ENCODE data around the gene ID1. TPM values are rescaled to one million over a fixed set of nuclear protein-coding genes. Genes with fewer than 3 reads are reported as not detected.

Gene ID1
- total RNA-seq, 1 donor from 2014 or later = 92.0 TPM

DNA sequence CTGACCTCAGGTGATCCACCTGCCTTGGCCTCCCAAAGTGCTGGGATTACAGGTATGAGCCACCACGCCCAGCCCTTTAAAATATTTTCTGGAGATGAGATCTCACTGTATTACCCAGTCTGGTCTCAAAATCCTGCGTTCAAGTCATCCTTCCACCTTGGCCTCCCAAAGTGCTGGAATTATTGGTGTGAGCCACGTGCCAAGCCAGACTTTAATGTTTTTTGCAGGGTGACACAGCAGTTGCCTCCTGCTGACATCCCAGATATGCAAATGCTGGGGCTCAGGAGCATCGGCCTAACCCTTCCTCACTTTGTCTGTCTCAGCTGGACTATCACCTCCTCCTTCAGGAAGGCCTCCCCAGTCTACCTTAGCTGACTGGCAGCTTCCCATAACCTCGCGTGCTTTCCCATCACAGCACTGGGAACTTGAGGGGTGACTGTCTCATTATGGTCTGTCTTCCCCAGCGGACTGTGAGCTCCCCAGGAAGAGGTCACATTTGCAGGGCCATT is 14.3 kb upstream of the ID1 start:
- DNase-seq = no peak
- Mint-ChIP-seq H3K4me1 (ENCODE audit: low read depth, unreplicated experiment) (peaks cover 44% of the 10 kb centered on the region), H3K4me3 (ENCODE audit: unreplicated experiment) (no peak overlapping the region), H3K36me3 (ENCODE audit: unreplicated experiment) (no peaks in the 10 kb centered on the region), H3K27me3 (ENCODE audit: unreplicated experiment) (peaks cover 33% of the 10 kb centered on the region), H3K27ac (ENCODE audit: unreplicated experiment) (peak overlapping the region; percentile 7), H3K9me3 (ENCODE audit: unreplicated experiment) (peaks cover 37% of the 10 kb centered on the region)
- TF ChIP-seq, protein P1, sequence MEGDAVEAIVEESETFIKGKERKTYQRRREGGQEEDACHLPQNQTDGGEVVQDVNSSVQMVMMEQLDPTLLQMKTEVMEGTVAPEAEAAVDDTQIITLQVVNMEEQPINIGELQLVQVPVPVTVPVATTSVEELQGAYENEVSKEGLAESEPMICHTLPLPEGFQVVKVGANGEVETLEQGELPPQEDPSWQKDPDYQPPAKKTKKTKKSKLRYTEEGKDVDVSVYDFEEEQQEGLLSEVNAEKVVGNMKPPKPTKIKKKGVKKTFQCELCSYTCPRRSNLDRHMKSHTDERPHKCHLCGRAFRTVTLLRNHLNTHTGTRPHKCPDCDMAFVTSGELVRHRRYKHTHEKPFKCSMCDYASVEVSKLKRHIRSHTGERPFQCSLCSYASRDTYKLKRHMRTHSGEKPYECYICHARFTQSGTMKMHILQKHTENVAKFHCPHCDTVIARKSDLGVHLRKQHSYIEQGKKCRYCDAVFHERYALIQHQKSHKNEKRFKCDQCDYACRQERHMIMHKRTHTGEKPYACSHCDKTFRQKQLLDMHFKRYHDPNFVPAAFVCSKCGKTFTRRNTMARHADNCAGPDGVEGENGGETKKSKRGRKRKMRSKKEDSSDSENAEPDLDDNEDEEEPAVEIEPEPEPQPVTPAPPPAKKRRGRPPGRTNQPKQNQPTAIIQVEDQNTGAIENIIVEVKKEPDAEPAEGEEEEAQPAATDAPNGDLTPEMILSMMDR (IDR thresholded peaks at IDR 0.05; ENCODE audit: partially characterized antibody, unreplicated experiment) = no peak

DNA sequence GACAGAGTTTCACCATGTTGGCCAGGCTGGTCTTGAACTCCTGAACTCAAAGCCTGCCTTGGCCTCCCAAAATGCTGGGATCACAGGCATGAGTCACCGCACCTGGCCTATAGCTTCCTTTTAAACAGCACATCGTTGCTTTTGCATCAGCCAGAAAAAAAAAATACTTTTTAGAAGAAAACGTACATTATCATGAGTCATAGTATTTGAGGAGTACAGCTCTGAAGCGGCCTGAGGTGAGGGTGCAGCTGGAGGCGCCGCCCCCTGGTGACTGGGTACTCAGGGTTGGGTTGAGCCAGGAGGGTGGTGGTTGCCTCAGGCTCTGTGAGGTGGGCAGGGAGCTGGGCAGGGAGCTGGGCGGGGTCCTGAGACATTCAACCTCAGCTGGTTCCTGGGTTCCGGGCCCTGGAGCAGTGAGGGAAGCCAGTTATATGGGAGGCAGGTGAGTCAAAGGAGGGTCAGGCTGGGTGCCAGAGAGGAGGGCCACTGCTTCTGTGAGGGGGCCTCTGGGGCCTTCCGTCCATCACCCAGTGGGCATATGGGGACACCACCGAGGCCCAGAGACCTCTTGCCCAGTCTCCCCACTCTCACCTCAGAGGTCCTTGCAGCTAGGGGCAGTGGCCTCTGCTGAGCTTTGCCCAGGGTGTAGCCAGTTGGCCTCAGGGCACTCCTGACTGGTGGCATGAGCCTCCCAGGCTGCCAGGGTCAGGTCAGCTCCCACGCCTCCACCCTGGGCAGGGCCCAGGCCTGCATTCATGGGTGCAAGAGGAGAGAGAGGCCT is 11.7 kb upstream of the ID1 start:
- peaks cover 20% of the 10 kb centered on the region for H3K27me3 Mint-ChIP-seq (ENCODE audit: unreplicated experiment)
- peaks cover 25% of the 10 kb centered on the region for H3K9me3 Mint-ChIP-seq (ENCODE audit: unreplicated experiment)
- no peak for DNase-seq
- no peaks in the 10 kb centered on the region for H3K36me3 Mint-ChIP-seq (ENCODE audit: unreplicated experiment)
- TF ChIP-seq, protein P1 (IDR thresholded peaks at IDR 0.05; ENCODE audit: partially characterized antibody, unreplicated experiment) = peak; percentile 1
- H3K27ac Mint-ChIP-seq (ENCODE audit: unreplicated experiment) = peak overlapping the region; percentile 49
- H3K4me1 Mint-ChIP-seq (ENCODE audit: low read depth, unreplicated experiment) = peaks cover 36% of the 10 kb centered on the region
- no peak overlapping the region for H3K4me3 Mint-ChIP-seq (ENCODE audit: unreplicated experiment)

DNA sequence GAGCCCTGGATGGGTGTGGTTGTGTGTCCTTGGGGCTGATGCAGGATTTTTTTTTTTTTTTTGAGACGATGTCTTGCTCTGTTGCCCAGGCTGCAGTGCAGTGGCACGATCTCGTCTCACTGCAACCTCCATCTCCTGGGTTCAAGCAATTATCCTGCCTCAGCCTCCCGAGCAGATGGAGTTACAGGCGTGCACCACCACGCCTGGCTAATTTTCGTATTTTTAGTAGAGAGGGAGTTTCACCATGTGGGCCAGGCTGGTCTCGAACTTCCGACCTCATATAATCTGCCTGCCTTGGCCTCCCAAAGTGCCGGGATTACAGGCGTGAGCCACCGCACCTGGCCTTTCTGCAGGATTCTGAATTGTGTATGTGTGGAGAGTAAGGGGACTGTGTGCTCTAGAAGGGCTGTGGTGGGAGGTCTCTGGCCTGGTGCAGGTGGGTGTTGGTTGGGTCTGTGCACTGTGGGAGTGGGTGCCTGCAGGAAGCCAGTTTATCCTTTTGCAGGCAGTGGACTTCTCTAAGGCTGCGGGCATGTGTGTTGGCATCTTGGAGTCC is 11.0 kb upstream of the ID1 start:
- no peak for DNase-seq
- no peak overlapping the region for H3K27ac Mint-ChIP-seq (ENCODE audit: unreplicated experiment)
- H3K36me3 Mint-ChIP-seq (ENCODE audit: unreplicated experiment) = no peaks in the 10 kb centered on the region
- no peak overlapping the region for H3K4me3 Mint-ChIP-seq (ENCODE audit: unreplicated experiment)
- H3K27me3 Mint-ChIP-seq (ENCODE audit: unreplicated experiment) = peaks cover 14% of the 10 kb centered on the region
- peaks cover 29% of the 10 kb centered on the region for H3K4me1 Mint-ChIP-seq (ENCODE audit: low read depth, unreplicated experiment)
- H3K9me3 Mint-ChIP-seq (ENCODE audit: unreplicated experiment) = peaks cover 20% of the 10 kb centered on the region
- TF ChIP-seq, protein P1 (IDR thresholded peaks at IDR 0.05; ENCODE audit: partially characterized antibody, unreplicated experiment) = no peak

DNA sequence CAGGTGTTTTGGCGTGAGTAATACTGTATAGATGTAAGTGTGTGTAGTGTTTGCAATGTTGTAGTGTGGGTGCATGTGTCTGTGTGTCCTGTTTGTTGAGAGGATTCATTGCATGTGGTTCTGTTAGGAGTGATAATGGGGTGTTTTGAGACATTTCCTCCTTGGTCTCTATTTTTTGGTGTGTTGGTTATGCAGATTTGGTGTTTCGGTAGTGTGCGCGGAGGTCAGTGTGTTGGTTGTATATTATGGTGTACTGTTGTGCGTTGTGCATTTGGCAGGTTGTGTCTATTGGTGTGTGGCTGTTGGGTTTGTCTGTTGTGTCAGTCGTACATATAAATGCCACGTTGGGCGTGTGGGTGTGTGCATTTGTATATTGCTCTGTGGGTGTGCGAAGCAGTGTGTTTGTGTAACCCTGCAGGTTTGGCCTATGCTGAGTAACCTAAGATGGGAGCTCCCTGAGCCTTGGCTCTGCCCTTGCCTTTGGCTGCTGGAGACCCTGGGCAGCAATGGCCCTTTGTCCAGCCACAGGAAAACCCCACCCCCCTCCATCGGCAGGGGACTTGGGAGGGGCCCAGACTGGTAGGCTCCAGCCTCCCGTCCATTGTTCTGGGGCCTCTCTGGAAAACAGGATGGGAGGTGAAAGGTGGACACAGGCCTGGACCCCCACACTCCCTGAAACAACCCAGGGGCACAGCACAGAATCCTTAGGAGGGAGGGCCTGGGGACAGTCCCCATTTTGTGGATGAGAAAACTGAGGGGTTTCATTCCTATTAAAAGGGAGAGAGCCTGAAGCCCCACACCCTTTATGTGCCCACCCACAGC is 10.3 kb upstream of the ID1 start:
- Mint-ChIP-seq H3K27me3 (ENCODE audit: unreplicated experiment) (peaks cover 11% of the 10 kb centered on the region), H3K4me1 (ENCODE audit: low read depth, unreplicated experiment) (peaks cover 24% of the 10 kb centered on the region), H3K27ac (ENCODE audit: unreplicated experiment) (peak overlapping the region; percentile 29), H3K36me3 (ENCODE audit: unreplicated experiment) (no peaks in the 10 kb centered on the region), H3K4me3 (ENCODE audit: unreplicated experiment) (peak overlapping the region; percentile 16), H3K9me3 (ENCODE audit: unreplicated experiment) (peaks cover 16% of the 10 kb centered on the region)
- TF ChIP-seq, protein P1 (IDR thresholded peaks at IDR 0.05; ENCODE audit: partially characterized antibody, unreplicated experiment) = no peak
- DNase-seq = no peak

All from glutamatergic neuron (in vitro differentiated cells).